RWPE2 (cell line): ENCODE data around the gene C15orf62.

ENCODE experiments used
- ATAC-seq: fragments of 200-7000 bp; cut with Tn5 transposase; 3 replicates; pipeline ENCODE4 v1.9.1; 2021; ENCODE audit warnings: low read depth
- DNase-seq: peaks from one replicate; pipeline ENCODE4 v3.0.0-alpha.2; 2020; ENCODE audit warnings: low spot score
- H3K27ac ChIP-seq: fragments of 450-650 bp; 2 replicates; pipeline ENCODE4 v1.5.1; 2017; ENCODE audit warnings: mild to moderate bottlenecking; ENCODE audit not compliant: poor library complexity, severe bottlenecking
- H3K27me3 ChIP-seq: fragments of 250-450 bp; sonication (Bioruptor Pico); 2 replicates; pipeline ENCODE4 v1.5.1; 2021; ENCODE audit warnings: mild to moderate bottlenecking, moderate library complexity; ENCODE audit not compliant: insufficient read depth, poor library complexity, severe bottlenecking
- H3K36me3 ChIP-seq: fragments of 250-450 bp; sonication (Bioruptor Pico); 2 replicates; pipeline ENCODE4 v1.5.1; 2020; ENCODE audit warnings: low read depth, mild to moderate bottlenecking, moderate library complexity
- H3K4me1 ChIP-seq: fragments of 250-450 bp; sonication (Bioruptor Pico); 2 replicates; pipeline ENCODE4 v1.5.1; 2021; ENCODE audit warnings: mild to moderate bottlenecking, moderate library complexity; ENCODE audit not compliant: insufficient read depth, poor library complexity, severe bottlenecking
- H3K4me3 ChIP-seq: fragments of 250-450 bp; sonication (Bioruptor Pico); 2 replicates; pipeline ENCODE4 v1.5.1; 2021; ENCODE audit warnings: mild to moderate bottlenecking, moderate library complexity; ENCODE audit not compliant: severe bottlenecking
- H3K9me3 ChIP-seq: fragments of 250-450 bp; sonication (Bioruptor Pico); 2 replicates; pipeline ENCODE4 v1.5.1; 2021; ENCODE audit warnings: mild to moderate bottlenecking, moderate library complexity; ENCODE audit not compliant: severe bottlenecking
- CTCF ChIP-seq: fragments of 450-650 bp; IDR thresholded peaks from one replicate; pipeline ENCODE4 v1.5.1; 2017; ENCODE audit warnings: mild to moderate bottlenecking, moderate library complexity; ENCODE audit not compliant: poor library complexity, severe bottlenecking

The C15orf62 gene

GRCh38 chr15:40771242-40771641 lies 1.5 kb downstream of the C15orf62 start:
- ATAC-seq (no peak), DNase-seq (no peak)
- Histone ChIP-seq H3K27me3 (no peaks in the 10 kb centered on the region), H3K36me3 (peaks cover 35% of the 10 kb centered on the region), H3K4me3 (no peak overlapping the region), H3K27ac (peak overlapping the region; percentile 92), H3K9me3 (no peaks in the 10 kb centered on the region), H3K4me1 (peaks cover 31% of the 10 kb centered on the region)
- no peak for TF ChIP-seq CTCF

GRCh38 chr15:40772014-40772413 lies 2.2 kb downstream of the C15orf62 start:
- no peaks in the 10 kb centered on the region for H3K9me3 ChIP-seq
- H3K4me3 ChIP-seq = no peak overlapping the region
- no peak for DNase-seq
- peaks cover 30% of the 10 kb centered on the region for H3K4me1 ChIP-seq
- H3K27ac ChIP-seq = no peak overlapping the region
- no peak for ATAC-seq
- peaks cover 41% of the 10 kb centered on the region for H3K36me3 ChIP-seq
- no peaks in the 10 kb centered on the region for H3K27me3 ChIP-seq
- no peak for TF ChIP-seq CTCF

GRCh38 chr15:40773496-40773895 lies 3.7 kb downstream of the C15orf62 start:
- Histone ChIP-seq H3K36me3 (peaks cover 51% of the 10 kb centered on the region), H3K4me3 (no peak overlapping the region), H3K4me1 (peaks cover 29% of the 10 kb centered on the region), H3K27ac (no peak overlapping the region), H3K9me3 (no peaks in the 10 kb centered on the region), H3K27me3 (no peaks in the 10 kb centered on the region)
- no peak for TF ChIP-seq CTCF
- ATAC-seq (no peak), DNase-seq (no peak)

DNA sequence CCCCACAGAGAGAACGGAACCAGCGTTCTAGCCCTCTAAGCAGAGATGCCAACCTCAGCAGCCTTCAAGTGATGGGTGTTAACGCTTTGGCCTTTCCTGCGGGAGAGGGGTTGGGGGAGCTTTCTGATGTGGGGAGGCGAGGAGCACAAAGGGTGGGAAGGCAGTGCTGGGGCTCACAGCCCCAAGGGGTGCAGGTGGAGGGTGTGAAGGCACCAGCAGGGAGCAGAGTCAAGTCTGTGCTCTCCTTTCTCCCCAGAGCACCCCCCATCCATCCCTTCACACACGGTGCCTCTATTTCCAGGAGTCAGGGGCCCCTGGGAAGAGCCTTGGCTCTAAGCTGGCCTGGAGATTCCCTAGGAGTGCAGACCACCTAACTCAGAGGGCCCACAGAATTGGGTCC lies 4.1 kb downstream of the C15orf62 start:
- Histone ChIP-seq H3K27ac (no peak overlapping the region), H3K27me3 (no peaks in the 10 kb centered on the region), H3K9me3 (no peaks in the 10 kb centered on the region), H3K36me3 (peaks cover 55% of the 10 kb centered on the region), H3K4me1 (peaks cover 25% of the 10 kb centered on the region), H3K4me3 (no peak overlapping the region)
- ATAC-seq = no peak
- no peak for TF ChIP-seq CTCF
- DNase-seq = no peak

GRCh38 chr15:40775007-40775406 lies 5.2 kb downstream of the C15orf62 start:
- H3K36me3 ChIP-seq = peaks cover 63% of the 10 kb centered on the region
- DNase-seq (no peak), ATAC-seq (no peak)
- H3K27ac ChIP-seq = no peak overlapping the region
- peaks cover 18% of the 10 kb centered on the region for H3K4me1 ChIP-seq
- H3K27me3 ChIP-seq = no peaks in the 10 kb centered on the region
- H3K4me3 ChIP-seq = no peak overlapping the region
- TF ChIP-seq CTCF = no peak
- H3K9me3 ChIP-seq = no peaks in the 10 kb centered on the region
